Measurements from ENCODE around the gene LAG3.

- TF ChIP-seq, protein P1, sequence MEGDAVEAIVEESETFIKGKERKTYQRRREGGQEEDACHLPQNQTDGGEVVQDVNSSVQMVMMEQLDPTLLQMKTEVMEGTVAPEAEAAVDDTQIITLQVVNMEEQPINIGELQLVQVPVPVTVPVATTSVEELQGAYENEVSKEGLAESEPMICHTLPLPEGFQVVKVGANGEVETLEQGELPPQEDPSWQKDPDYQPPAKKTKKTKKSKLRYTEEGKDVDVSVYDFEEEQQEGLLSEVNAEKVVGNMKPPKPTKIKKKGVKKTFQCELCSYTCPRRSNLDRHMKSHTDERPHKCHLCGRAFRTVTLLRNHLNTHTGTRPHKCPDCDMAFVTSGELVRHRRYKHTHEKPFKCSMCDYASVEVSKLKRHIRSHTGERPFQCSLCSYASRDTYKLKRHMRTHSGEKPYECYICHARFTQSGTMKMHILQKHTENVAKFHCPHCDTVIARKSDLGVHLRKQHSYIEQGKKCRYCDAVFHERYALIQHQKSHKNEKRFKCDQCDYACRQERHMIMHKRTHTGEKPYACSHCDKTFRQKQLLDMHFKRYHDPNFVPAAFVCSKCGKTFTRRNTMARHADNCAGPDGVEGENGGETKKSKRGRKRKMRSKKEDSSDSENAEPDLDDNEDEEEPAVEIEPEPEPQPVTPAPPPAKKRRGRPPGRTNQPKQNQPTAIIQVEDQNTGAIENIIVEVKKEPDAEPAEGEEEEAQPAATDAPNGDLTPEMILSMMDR (conservative IDR thresholded peaks at IDR 0.05; ENCODE audit: low read depth, low read length): no peak
- TF ChIP-seq EZH2 (IDR thresholded peaks at IDR 0.05; ENCODE audit: borderline replicate concordance, low read depth, low read length, poor library complexity, severe bottlenecking): no peak
Observed at GRCh38 chr12:6820166-6820565, 47.8 kb downstream of the LAG3 start.

All from A673 (cell line).